COR-L47 (cell line): Measurements from ENCODE around the gene NELFA.
"Not testable (repeated sequence)": the region's sequence is repeated elsewhere in the genome, so short reads cannot be mapped to it uniquely, and the experiment has no call there.

Source experiments
- DNase-seq: peaks from one replicate; lab custom pipeline; 2025; lab: John Stamatoyannopoulos, UW

The NELFA gene

GRCh38 chr4:1993718-1994516 is 14.9 kb downstream of the NELFA start:
- not testable (repeated sequence) for DNase-seq

- no peak for DNase-seq
Measured at GRCh38 chr4:1993169-1993516, 15.6 kb downstream of the NELFA start.

- DNase-seq: no peak
Measured at GRCh38 chr4:1992468-1993168, 16.2 kb downstream of the NELFA start.

- no peak for DNase-seq
Measured at GRCh38 chr4:1991596-1992434, 17.0 kb downstream of the NELFA start.

- DNase-seq: no peak
Measured at GRCh38 chr4:1991087-1991486, 17.7 kb downstream of the NELFA start.

- no peak for DNase-seq
Measured at GRCh38 chr4:1990676-1991075, 18.1 kb downstream of the NELFA start.

- no peak for DNase-seq
Measured at GRCh38 chr4:1990348-1990645, 18.5 kb downstream of the NELFA start.

GRCh38 chr4:1989533-1990347 is 19.0 kb downstream of the NELFA start:
- no peak for DNase-seq

GRCh38 chr4:1988327-1988724 is 20.4 kb downstream of the NELFA start:
- DNase-seq: no peak

- no peak for DNase-seq
Measured at GRCh38 chr4:1987721-1988326, 20.9 kb downstream of the NELFA start.

GRCh38 chr4:1987296-1987695 is 21.5 kb downstream of the NELFA start:
- no peak for DNase-seq

- no peak for DNase-seq
Measured at GRCh38 chr4:1986578-1987210, 22.1 kb downstream of the NELFA start.

GRCh38 chr4:1985780-1986577 is 22.8 kb downstream of the NELFA start:
- no peak for DNase-seq

- DNase-seq: no peak
Measured at GRCh38 chr4:1985294-1985693, 23.5 kb downstream of the NELFA start.

- no peak for DNase-seq
Measured at GRCh38 chr4:1984406-1985191, 24.2 kb downstream of the NELFA start.

GRCh38 chr4:1983846-1984405 is 24.8 kb downstream of the NELFA start:
- no peak for DNase-seq

- no peak for DNase-seq
Measured at GRCh38 chr4:1983053-1983845, 25.5 kb downstream of the NELFA start.
